Superior temporal gyrus (tissue), 1 donor: ENCODE measurements around the gene EXTL1.
A peak's percentile ranks its signal among the peaks of the same experiment; 100 is the strongest.

ENCODE experiments used
- DNase-seq: peaks from one replicate; pipeline ENCODE4 v3.0.0-alpha.2; 2016; ENCODE audit errors: extremely low spot score

EXTL1 gene

GRCh38 chr1:25996966-25997827, 24.4 kb upstream of the EXTL1 start:
- no peak for DNase-seq

GRCh38 chr1:25997828-25998761, 23.5 kb upstream of the EXTL1 start, which contains the start of gene PAFAH2:
Gene PAFAH2 (minus strand): TSS chr1:25998063. CDS start chr1:25990816, 7,247 bp downstream.
- DNase-seq = peak; percentile 100

GRCh38 chr1:25999041-25999800, 22.4 kb upstream of the EXTL1 start:
- no peak for DNase-seq

GRCh38 chr1:26003262-26003661, 18.3 kb upstream of the EXTL1 start:
- no peak for DNase-seq

- DNase-seq = no peak
Observed at GRCh38 chr1:26003756-26004155, 17.8 kb upstream of the EXTL1 start.

GRCh38 chr1:26005434-26006105, 16.0 kb upstream of the EXTL1 start:
- no peak for DNase-seq

- DNase-seq = no peak
Observed at GRCh38 chr1:26006710-26007109, 14.9 kb upstream of the EXTL1 start.

- no peak for DNase-seq
Observed at GRCh38 chr1:26009796-26010447, 11.7 kb upstream of the EXTL1 start.

GRCh38 chr1:26010825-26011224, 10.8 kb upstream of the EXTL1 start:
- DNase-seq = no peak

- DNase-seq = no peak
Observed at GRCh38 chr1:26012864-26013263, 8.7 kb upstream of the EXTL1 start.

GRCh38 chr1:26014179-26014578, 7.4 kb upstream of the EXTL1 start:
- no peak for DNase-seq

- DNase-seq = no peak
Observed at GRCh38 chr1:26015358-26015757, 6.2 kb upstream of the EXTL1 start.

GRCh38 chr1:26016258-26016952, 5.2 kb upstream of the EXTL1 start:
- DNase-seq = peak; percentile 64

GRCh38 chr1:26016953-26017545, 4.5 kb upstream of the EXTL1 start:
- DNase-seq = no peak

GRCh38 chr1:26017606-26018005, 4.0 kb upstream of the EXTL1 start:
- no peak for DNase-seq

- no peak for DNase-seq
Observed at GRCh38 chr1:26019641-26020315, 1.8 kb upstream of the EXTL1 start.

GRCh38 chr1:26020330-26020768, 1.2 kb upstream of the EXTL1 start:
- peak; percentile 28 for DNase-seq

GRCh38 chr1:26020941-26021646, 481 bp upstream of the EXTL1 start:
- DNase-seq = no peak
